GM21390 (cell line): Measurements from ENCODE around the gene UBE2U.
"Not testable (repeated sequence)": the region's sequence is repeated elsewhere in the genome, so short reads cannot be mapped to it uniquely, and the experiment has no call there.

Experiments used
- ATAC-seq: cut with Tn5 transposase; IDR thresholded peaks from one replicate; pipeline ENCODE4 v1.9.1; 2021; ENCODE audit not compliant: unreplicated experiment

UBE2U gene

GRCh38 chr1:64236541-64236954 is 33.1 kb downstream of the UBE2U start:
- ATAC-seq, result no peak

- not testable (repeated sequence) for ATAC-seq
These were observed 36.1 kb downstream of the UBE2U start for GRCh38 chr1:64239519-64239918.

- ATAC-seq, result no peak
These were observed 36.8 kb downstream of the UBE2U start for GRCh38 chr1:64240206-64240605.

- ATAC-seq, result no peak
These were observed 37.6 kb downstream of the UBE2U start for GRCh38 chr1:64241069-64241468.

GRCh38 chr1:64242895-64243756 is 39.7 kb downstream of the UBE2U start:
- ATAC-seq, result peak; percentile 52

GRCh38 chr1:64243757-64244080 is 40.3 kb downstream of the UBE2U start:
- no peak for ATAC-seq

GRCh38 chr1:64245495-64245894 is 42.1 kb downstream of the UBE2U start:
- ATAC-seq, result no peak

GRCh38 chr1:64246294-64246917 is 43.0 kb downstream of the UBE2U start:
- no peak for ATAC-seq

GRCh38 chr1:64248065-64248464 is 44.6 kb downstream of the UBE2U start:
- ATAC-seq, result no peak

- not testable (repeated sequence) for ATAC-seq
These were observed 47.0 kb downstream of the UBE2U start for GRCh38 chr1:64250472-64250871.

GRCh38 chr1:64251971-64252370 is 48.5 kb downstream of the UBE2U start:
- ATAC-seq, result no peak

- ATAC-seq, result not testable (repeated sequence)
These were observed 53.8 kb downstream of the UBE2U start for GRCh38 chr1:64257233-64257632.

GRCh38 chr1:64258444-64258843 is 55.0 kb downstream of the UBE2U start:
- not testable (repeated sequence) for ATAC-seq

GRCh38 chr1:64263335-64263734 is 59.9 kb downstream of the UBE2U start:
- no peak for ATAC-seq

GRCh38 chr1:64263856-64264255 is 60.4 kb downstream of the UBE2U start:
- ATAC-seq, result no peak

GRCh38 chr1:64265141-64265540 is 61.7 kb downstream of the UBE2U start:
- ATAC-seq, result no peak

- ATAC-seq, result no peak
These were observed 63.6 kb downstream of the UBE2U start for GRCh38 chr1:64266991-64267390.

- ATAC-seq, result peak; percentile 77
These were observed 65.5 kb downstream of the UBE2U start for GRCh38 chr1:64268653-64269557.

- ATAC-seq, result no peak
These were observed 66.1 kb downstream of the UBE2U start for GRCh38 chr1:64269558-64269884.

- no peak for ATAC-seq
These were observed 76.6 kb downstream of the UBE2U start for GRCh38 chr1:64280001-64280400.

- ATAC-seq, result no peak
These were observed 78.9 kb downstream of the UBE2U start for GRCh38 chr1:64282351-64282750.

- no peak for ATAC-seq
These were observed 83.6 kb downstream of the UBE2U start for GRCh38 chr1:64287071-64287470.
